Adipose tissue (tissue), 3 donors: ENCODE data around the gene RBM33. TPM values are rescaled to one million over a fixed set of nuclear protein-coding genes. Genes with fewer than 3 reads are reported as not detected.

Source experiments
- H3K27ac ChIP-seq: one replicate; pipeline ENCODE4 v1.5.1; 2013; ENCODE audit warnings: low read depth, low read length
- WGBS, 3 donors: extraction: QIAGEN DNeasy Blood & Tissue Kit; methylation state at CpG; one replicate each; pipeline ENCODE4 v1.1.7; 2013; 5-methylcytosine and 5-hydroxymethylcytosine counted together
- polyA plus RNA-seq, 3 donors: library from polyadenylated mRNA; stranded (reverse); fragments of 200-250 nt; gene quantifications; one replicate each; pipeline ENCODE4 v1.2.3, GENCODE V29; 2013
- donor health status: healthy with polysubstance abuse.
- donor health status: Bipolar disorder and iron deficiency.
- donor health status: healthy.

RBM33 gene
- polyA plus RNA-seq, 3 donors = 10.6 to 18.9 (median 12.6) TPM

DNA sequence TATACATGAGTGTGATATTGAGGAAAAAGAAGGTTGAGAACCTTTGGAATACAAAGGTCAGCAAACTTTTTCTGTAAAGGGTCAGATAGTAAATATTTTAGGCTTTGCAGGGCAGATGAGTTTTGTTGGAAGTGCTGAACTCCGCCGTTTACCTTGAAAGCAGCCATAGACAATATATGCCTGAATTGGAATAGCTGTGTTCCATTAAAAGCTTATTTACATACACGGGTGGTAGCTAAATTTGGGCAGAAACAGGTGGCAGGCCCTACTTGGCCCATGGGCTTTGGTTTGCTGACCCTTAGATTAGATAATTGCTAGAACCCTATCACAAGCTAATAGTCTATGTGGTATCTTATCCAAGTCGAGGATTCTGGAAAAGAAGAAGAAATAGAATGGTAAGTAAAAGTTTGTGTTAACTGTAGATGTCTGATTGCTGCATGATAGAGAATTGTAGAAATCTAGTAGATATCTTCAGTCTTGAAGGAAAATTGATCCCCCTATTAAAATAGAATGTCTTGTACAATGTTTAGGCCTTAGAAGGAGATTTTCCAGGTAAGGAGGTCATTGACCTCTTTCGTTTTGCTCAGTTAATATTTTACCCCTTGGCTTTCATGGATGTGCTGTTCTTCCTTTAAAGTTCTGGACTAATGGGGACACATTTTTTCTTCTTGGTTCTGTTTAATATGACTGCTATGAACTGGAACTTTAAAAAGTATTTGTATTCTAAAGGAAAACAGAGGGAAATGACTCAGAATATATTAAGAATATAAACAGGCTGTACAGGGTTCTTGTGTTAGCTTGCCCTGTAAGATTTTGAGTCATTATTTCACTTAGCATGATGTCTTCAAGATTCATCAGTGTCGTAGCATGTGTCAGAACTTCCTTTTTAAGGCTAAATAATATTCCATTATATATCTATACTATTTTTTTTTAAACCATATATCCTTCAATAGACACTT is 8.0 kb downstream of the RBM33 start:
- no peak overlapping the region for H3K27ac ChIP-seq
- WGBS, 3 donors = 59 to 92% (median 92%) methylated on average over 6 of the region's 6 CpGs

DNA sequence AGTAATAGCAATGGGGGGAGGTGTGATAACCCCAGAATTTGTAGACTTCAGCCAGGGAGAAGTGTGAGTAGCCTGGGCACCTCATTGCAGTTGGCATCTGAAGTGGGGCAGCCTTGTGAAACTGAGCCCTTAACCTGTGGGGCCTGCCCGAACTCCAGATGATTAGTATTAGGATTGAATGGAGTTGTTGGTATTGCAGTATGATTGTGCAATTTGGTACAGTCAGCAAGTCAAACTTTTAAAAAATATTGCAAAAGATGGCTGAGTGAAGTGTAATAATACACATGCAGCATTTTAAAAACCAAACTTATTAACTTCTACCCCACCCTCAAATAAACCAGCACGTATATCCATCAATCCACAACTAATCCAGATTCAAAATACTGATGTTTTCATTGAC is 9.3 kb downstream of the RBM33 start:
- H3K27ac ChIP-seq = no peak overlapping the region
- 35 to 51% (median 43%) methylated on average over 2 of the region's 2 CpGs for WGBS, 3 donors

DNA sequence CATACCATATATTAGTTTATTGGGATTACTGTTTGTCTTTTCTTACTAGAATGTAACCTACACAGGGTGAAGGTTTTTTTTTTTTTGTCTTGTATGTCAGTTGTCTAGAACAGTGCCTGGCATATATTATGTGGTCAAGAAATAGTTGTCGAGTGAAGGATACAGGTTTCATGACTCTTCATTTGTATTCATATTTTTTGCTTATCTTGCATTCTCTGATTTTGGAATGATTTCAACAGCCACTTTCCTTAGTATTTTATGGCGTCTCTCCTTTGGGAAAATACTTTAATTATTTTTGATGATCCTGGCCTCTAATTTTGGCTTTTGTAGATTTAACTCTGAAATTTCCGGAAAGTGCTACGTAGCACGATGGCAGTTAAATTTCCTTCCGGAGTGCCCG is 12.4 kb downstream of the RBM33 start:
- WGBS, 3 donors = 65 to 77% (median 74%) methylated on average over 7 of the region's 7 CpGs
- no peak overlapping the region for H3K27ac ChIP-seq

DNA sequence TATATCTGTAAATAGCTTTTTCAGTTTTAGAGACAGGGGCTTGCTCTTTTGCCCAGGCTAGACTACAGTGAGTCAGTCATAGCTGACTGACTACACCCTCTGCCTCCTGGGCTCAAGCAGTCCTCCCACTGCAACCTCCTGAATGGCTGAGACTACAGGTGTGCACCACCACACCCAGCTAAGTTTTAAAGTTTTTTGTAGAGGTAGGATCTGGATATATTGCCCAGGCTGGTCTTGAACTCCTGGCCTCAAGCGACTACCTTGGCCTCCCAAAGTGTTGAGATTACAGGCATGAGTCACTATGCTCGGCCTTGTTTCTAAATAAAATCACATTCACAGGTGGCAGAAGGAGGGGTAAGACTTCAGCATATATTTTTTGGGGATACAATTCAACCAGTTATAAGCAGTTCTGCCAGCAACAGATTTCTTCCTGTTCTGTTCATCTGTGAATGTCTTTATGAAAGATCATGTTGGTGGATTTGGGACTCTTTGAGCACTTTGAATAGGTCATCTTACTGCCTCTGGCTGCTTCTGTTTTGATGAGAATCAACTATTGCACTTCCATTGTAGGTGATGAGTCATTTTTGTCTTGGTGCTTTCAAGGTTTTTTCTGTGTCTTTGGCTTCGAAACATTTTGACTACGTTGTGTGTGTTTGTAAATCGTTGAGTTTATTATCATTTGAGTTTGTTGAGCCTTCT is 15.7 kb downstream of the RBM33 start:
- 87 to 92% (median 89%) methylated on average over 5 of the region's 5 CpGs for WGBS, 3 donors
- no peak overlapping the region for H3K27ac ChIP-seq

DNA sequence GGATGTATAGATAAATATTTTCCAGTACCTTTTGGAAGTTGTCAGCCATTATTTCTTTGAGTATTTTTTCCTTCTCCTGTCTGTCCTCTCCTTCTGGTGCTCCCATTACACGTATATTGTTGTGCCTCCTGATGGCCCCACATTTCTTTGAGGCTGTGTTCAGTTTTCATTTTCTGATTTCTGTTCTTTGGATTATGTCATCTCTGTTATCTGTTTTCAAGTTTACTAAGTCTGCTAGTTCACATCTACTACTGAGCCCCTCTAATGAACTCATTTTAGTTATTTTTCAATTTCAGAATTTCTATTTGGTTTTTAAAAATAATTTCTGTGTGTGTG is 16.3 kb downstream of the RBM33 start:
- H3K27ac ChIP-seq = no peak overlapping the region
- 88 to 95% (median 91%) methylated on average over 1 of the region's 1 CpG for WGBS, 3 donors

DNA sequence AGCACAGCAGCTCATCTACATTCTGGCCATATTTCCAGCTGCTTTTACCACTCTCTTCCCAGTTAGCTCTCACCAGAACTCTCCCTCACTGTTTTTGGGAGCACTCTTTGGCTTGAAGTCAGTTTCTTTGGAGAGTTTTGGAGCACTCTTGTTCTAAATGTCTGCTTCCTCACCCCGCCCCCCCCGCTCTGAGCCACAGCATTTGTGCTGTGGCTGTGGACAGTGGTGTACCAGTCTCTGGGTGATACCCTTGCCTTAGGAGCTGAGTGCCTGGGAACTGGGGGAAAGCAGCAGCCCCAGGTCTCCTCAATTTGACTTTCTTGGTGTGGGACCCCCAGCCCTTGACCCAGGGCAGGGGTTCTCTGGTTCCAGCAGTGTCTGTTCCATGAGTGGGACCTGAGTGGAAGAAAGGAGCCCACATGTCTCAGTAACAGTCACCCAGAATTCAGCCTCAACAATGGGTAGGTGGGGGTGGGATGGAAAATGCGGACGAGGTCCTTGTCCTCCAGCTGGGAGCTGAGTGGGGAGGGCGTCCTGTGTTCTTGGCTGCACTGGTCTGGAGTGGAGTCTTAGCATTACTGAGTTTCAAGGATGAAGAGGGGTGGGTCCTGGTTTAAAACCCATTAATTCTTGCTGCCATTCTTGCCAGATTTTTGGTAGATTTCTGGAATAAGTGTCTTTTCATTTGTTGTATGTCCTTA is 18.0 kb downstream of the RBM33 start:
- H3K27ac ChIP-seq = no peak overlapping the region
- 93 to 97% (median 96%) methylated on average over 5 of the region's 5 CpGs for WGBS, 3 donors

DNA sequence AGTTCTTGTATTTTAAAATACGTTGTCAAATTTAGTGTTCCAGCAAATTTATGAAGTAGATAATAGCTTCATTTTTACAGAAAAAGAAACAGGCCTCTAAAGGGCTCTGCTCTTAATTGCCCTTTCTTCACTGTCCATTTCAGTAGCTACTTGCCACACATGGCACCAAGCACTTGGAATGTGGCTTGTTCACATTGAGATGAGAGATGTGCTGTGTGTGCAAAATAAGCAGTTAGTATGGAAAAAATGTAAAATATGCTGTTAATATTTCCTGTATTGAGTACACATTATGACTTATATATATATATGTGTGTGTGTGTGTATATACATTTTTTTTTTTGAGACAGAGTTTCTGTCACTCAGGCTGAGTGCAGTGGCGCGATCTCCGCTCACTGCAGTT is 19.5 kb downstream of the RBM33 start:
- 49 to 94% (median 89%) methylated on average over 1 to 4 of the region's 4 CpGs for WGBS, 3 donors
- H3K27ac ChIP-seq = no peak overlapping the region

DNA sequence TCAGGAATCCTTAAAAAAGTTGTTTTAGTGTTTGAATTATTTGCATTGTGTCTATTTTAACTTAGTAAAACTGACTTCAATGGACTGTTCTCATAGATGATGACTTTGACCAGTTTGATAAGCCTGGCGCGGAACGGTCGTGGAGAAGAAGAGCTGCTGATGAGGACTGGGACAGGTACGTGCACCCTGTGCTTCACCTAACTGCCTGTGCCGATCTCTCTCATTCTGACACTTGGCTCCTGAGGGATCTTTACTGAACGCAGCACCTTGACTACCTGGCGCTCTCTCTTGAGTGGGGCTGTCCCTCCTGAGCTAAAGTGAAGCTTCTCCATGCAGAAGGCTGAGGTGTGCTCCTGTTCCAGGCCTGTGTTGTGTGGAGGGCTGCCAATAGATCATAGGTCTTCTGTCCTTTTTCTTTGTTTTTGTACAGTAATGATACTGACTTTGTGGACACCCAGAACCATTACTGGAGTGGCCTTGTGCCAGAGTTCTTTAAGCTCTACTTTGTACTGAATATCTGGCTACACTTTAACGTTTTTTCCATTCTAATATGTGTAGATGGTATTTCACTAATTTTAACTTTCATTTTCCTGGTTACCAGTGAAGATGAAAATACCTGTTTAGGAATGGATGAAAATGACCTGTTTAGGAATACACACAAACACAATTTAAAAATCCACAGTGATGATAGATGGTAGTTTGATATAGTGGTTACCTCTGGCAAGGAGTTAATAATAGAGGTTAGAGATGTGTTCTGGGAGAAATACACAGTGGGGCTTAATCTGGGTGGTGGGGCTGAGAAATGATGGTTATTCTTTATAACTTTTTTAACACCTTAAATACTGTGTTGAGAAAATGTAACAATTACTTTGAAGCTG is 20.9 kb downstream of the RBM33 start:
- no peak overlapping the region for H3K27ac ChIP-seq
- WGBS, 3 donors = 78 to 90% (median 90%) methylated on average over 9 of the region's 9 CpGs

DNA sequence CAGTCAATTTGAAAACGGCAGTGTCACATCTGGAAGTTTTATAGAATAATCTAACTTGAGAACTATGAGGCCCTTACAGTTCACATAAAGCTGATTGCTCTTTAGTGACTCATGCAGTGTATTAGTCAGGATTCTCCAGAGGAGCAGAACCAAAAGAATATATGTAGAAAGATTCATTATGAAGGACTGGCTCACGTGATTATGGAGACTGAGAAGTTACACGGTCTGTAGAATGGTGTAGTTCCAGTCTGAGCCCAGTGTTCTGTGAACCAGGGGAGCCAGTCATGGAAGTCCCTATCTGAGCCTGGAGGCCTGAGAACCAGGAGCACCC is 21.5 kb downstream of the RBM33 start:
- 80 to 86% (median 85%) methylated on average over 3 of the region's 3 CpGs for WGBS, 3 donors
- no peak overlapping the region for H3K27ac ChIP-seq

DNA sequence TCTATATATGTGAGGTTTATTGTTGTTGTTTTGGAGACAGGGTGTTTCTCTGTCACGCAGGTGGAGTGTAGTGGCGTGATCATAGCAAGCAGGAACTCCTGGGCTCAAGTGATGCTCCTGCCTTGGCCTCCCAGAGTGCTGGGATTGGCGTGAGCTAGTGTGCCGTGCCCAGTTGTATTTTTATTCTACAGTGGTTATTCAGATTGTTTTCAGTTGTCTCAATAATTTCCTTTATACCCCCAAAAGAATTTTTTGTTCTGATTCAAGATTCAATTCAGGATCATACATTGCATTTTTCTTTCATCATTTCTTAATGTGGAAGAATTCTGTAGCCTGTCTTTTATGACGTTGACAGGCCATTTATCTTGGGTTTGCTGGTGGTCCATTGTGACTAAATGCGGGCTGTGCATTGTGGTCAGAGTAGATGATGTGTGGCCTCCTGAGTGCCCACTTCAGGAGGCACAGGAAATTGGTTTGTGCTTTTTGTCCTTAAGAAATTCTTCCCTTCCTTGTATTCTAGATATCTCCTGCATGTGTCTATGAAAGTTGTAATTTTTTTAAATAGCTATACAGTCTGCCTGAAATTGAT is 22.9 kb downstream of the RBM33 start:
- WGBS, 3 donors = 80 to 91% (median 80%) methylated on average over 6 of the region's 6 CpGs
- H3K27ac ChIP-seq = no peak overlapping the region

DNA sequence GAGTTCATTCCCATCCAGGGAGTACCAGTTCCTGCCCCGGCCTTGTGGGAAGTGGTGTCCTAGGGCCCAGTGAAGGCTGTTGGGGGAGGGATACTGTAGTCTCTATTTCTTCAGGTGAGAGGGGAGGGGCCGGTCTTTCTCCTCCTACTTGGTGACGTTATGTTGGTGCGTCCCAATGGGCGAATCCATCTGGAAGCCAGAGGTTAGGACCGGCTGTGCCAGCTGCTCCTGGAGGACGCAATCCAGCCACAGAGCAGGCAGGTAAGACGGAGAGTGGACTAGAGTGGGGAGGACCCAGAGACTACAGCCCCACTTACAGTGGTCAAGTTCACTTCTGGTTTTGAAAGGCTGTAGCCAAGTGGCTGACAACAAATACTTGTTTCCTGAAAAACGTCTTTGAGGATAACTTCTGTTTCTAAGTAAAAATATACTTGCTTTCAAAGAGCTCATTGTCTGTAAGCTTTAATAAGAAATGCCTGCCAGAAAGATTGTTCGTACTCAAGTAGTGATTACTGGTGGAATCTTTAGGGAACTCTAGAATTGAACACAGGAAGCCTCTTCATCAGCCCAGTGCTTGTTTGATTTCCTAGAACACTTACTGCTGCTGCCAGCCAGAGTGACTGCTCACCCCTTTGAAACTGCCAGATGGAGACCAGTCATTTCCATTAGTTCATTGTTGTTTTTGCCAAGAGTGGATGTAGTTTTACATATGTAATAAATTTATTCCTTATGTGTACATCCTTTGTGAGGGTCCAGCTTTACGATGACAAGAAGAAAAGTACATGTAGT is 25.4 kb downstream of the RBM33 start:
- WGBS, 3 donors = 68 to 81% (median 69%) methylated on average over 11 of the region's 11 CpGs
- no peak overlapping the region for H3K27ac ChIP-seq

DNA sequence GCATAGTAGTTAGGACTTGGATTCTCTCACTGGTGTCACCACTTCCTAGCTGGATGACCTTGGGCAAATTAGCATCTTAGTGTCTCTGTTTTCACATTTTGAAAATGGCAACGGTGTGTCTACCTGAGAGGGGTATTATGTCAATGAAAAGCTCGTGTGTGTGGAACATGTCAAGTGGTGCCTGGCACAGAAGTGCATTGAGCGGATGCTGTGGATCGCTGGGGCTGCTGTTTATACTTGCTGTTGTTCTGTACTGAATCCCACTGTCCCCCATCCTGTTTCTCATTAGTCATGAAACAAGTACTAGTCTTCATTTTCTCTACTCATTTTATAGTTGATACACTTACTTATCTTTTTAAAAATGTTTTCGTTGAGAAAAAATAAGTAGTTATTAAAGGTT is 26.1 kb downstream of the RBM33 start:
- H3K27ac ChIP-seq = no peak overlapping the region
- 61 to 80% (median 72%) methylated on average over 5 of the region's 5 CpGs for WGBS, 3 donors

DNA sequence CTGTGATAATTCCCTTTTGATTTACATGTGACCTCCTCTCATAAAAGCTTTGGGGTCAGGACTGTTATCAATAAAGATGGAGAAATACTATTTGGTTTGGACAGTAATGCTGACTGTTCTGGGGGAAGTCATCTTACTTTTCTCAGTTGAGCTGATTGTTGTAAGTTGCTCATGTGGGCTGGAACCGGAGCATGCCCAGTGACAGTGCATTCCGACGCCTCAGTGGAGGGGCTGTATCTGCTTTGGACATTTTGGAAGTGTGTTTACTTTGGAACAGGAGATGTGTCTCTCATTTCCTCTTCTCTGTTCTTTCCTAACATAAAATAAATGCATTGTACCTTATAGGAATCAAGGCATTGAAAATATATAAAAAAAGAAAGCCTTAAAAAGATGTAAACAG is 30.1 kb downstream of the RBM33 start:
- no peak overlapping the region for H3K27ac ChIP-seq
- 81 to 94% (median 88%) methylated on average over 3 of the region's 3 CpGs for WGBS, 3 donors

DNA sequence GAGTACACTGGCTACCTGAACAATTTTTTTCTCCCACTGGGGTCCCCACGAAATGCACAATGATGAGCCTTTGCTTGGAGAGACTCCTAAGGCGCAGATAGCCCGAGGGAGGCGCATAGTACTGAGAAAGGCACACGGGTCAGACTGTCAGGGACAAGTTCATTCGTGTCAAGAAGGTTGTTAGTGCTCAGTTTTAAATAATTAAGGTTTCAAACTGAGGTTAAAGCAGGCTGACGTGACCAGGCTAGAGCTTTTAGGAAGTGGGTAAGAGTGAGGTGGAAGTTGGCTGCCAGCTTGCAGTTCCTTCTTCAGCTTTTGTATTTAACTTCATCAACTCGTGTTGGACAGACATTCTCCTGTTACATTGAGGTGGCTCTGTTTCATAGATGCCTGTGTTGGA is 31.6 kb downstream of the RBM33 start:
- H3K27ac ChIP-seq = no peak overlapping the region
- 60 to 83% (median 66%) methylated on average over 8 of the region's 8 CpGs for WGBS, 3 donors

DNA sequence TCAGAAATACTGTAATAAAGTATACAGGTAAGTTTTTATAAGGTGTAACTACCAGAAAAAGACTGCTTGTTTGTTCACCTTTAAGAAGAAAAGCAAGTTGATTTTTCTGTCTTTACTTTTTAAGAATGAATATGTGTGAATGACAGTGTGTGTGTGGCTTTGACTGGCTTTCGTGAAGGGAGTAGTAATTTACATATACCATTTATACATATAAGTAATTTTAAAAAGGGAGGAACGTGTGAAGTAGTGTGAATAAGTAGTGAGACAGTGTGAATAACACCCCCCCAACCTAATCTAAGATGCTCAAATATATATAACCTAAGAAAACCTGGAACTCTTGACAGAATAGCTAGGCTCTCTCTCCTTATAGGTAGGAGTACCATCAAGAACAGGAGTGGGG is 33.2 kb downstream of the RBM33 start:
- H3K27ac ChIP-seq = no peak overlapping the region
- WGBS, 3 donors = 85 to 94% (median 91%) methylated on average over 2 of the region's 2 CpGs

DNA sequence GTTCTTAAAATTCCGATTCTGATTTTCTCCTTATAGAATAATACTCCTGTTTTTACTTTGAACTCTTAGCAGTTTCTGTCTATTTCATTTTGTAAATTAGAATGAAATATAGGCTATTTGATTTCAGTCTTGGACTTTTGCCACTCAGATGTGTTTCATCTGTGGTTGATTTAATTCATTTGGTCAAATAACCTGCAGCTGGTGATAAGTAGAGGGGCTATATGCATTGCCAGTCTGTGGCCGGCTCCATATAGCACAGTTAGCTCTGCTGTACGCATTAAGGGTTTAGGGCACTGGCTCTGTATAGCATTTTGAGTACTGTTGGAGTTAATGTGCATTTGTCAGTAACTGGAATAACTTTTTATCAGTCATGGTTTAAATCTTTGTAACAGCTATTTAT is 35.7 kb downstream of the RBM33 start:
- WGBS, 3 donors = 94 to 96% (median 95%) methylated on average over 3 of the region's 3 CpGs

DNA sequence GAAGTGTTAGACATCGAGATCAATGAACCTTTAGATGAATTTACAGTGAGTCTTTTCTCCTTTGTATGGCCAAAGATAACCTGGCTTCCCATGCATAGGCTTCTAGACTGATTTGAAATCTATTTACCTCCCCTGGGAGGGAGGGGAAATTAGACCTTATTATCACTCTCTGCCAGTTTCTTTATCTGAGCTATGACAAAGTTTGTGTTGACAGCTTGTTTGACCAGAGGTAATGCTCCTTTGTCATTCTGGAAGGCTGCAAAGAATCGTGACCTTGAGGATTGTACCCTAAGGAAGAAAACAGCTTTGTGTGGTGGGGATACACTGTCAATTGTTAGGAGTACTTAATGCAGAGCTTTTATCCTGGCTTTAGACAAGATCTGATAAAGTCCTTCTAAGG is 36.4 kb downstream of the RBM33 start:
- H3K27ac ChIP-seq = no peak overlapping the region
- 58 to 91% (median 88%) methylated on average over 2 of the region's 2 CpGs for WGBS, 3 donors

More for the DNA sequence above, 35.7 kb downstream of the RBM33 start:
- no peak overlapping the region for H3K27ac ChIP-seq
